ENCODE measurements around the gene SIRT3.

- no peak for TF ChIP-seq CTCF (IDR thresholded peaks at IDR 0.05; ENCODE audit: insufficient read depth, low read length)
- TF ChIP-seq POLR2AphosphoS5 (IDR thresholded peaks at IDR 0.05; ENCODE audit: low read depth): no peak
- no peak for TF ChIP-seq REST (IDR thresholded peaks at IDR 0.05; ENCODE audit: insufficient replicate concordance, low read depth)
- TF ChIP-seq GABPA (IDR thresholded peaks at IDR 0.05; ENCODE audit: low read depth): no peak
- no peak for TF ChIP-seq SPI1 (IDR thresholded peaks at IDR 0.05; ENCODE audit: borderline replicate concordance, low read depth)
These were observed 29.5 kb downstream of the SIRT3 start for GRCh38 chr11:206526-207207.

All from HL-60 (cell line).